H54 (cell line): ENCODE results near the gene XPO6.

ENCODE experiments used
- DNase-seq: peaks from one replicate; pipeline ENCODE4 v3.0.0; 2011; ENCODE audit warnings: low spot score, mixed read lengths; ENCODE audit not compliant: insufficient read length
- FAIRE-seq: peaks from 3 replicates; lab custom pipeline; 2011; peaks lifted over from hg19 to GRCh38; lab: Jason Lieb, UNC
- POLR2A ChIP-seq: IDR thresholded peaks from 2 replicates; pipeline ENCODE4 v1.6.1; 2011; ENCODE audit warnings: low read depth, mild to moderate bottlenecking, low read length

XPO6 gene

GRCh38 chr16:28196387-28196987 is 15.3 kb downstream of the XPO6 start:
- DNase-seq = no peak

GRCh38 chr16:28195859-28196258 is 15.9 kb downstream of the XPO6 start:
- DNase-seq = no peak
- no peak for FAIRE-seq
- no peak for TF ChIP-seq POLR2A

More at GRCh38 chr16:28196387-28196987, 15.3 kb downstream of the XPO6 start:
- TF ChIP-seq POLR2A = no peak
- no peak for FAIRE-seq

GRCh38 chr16:28193530-28194423 is 18.0 kb downstream of the XPO6 start:
- DNase-seq (peak; percentile 27), FAIRE-seq (no peak)
- TF ChIP-seq POLR2A = no peak

GRCh38 chr16:28192806-28193529 is 18.8 kb downstream of the XPO6 start:
- DNase-seq = no peak
- no peak for TF ChIP-seq POLR2A
- no peak for FAIRE-seq

GRCh38 chr16:28191364-28191960 is 20.3 kb downstream of the XPO6 start:
- DNase-seq = no peak
- FAIRE-seq = no peak
- TF ChIP-seq POLR2A = no peak

- DNase-seq (peak; percentile 33), FAIRE-seq (peak; percentile 33)
- TF ChIP-seq POLR2A = no peak
Measured at GRCh38 chr16:28189245-28189644, 22.5 kb downstream of the XPO6 start.

GRCh38 chr16:28188085-28188916 is 23.5 kb downstream of the XPO6 start:
- no peak for TF ChIP-seq POLR2A
- FAIRE-seq = no peak
- no peak for DNase-seq

GRCh38 chr16:28187595-28188004 is 24.2 kb downstream of the XPO6 start:
- DNase-seq (no peak), FAIRE-seq (no peak)
- TF ChIP-seq POLR2A = no peak

- no peak for FAIRE-seq
- TF ChIP-seq POLR2A = no peak
- no peak for DNase-seq
Measured at GRCh38 chr16:28186752-28187151, 25.0 kb downstream of the XPO6 start.

GRCh38 chr16:28185696-28186095 is 26.1 kb downstream of the XPO6 start:
- DNase-seq (no peak), FAIRE-seq (no peak)
- TF ChIP-seq POLR2A = no peak

GRCh38 chr16:28184625-28185024 is 27.1 kb downstream of the XPO6 start:
- no peak for TF ChIP-seq POLR2A
- DNase-seq (no peak), FAIRE-seq (no peak)

GRCh38 chr16:28183930-28184329 is 27.8 kb downstream of the XPO6 start:
- no peak for TF ChIP-seq POLR2A
- DNase-seq (no peak), FAIRE-seq (peak; percentile 50)

- FAIRE-seq = no peak
- no peak for TF ChIP-seq POLR2A
Measured at GRCh38 chr16:28183484-28183883, 28.3 kb downstream of the XPO6 start.

More at GRCh38 chr16:28183484-28183883, 28.3 kb downstream of the XPO6 start:
- no peak for DNase-seq
